Measurements from ENCODE around the gene GRAMD1C.
A peak's percentile ranks its signal among the peaks of the same experiment; 100 is the strongest.

GRAMD1C gene

GRCh38 chr3:113852506-113852905, 13.9 kb downstream of the GRAMD1C start:
- no peak for DNase-seq (ENCODE audit: low read depth)

DNA sequence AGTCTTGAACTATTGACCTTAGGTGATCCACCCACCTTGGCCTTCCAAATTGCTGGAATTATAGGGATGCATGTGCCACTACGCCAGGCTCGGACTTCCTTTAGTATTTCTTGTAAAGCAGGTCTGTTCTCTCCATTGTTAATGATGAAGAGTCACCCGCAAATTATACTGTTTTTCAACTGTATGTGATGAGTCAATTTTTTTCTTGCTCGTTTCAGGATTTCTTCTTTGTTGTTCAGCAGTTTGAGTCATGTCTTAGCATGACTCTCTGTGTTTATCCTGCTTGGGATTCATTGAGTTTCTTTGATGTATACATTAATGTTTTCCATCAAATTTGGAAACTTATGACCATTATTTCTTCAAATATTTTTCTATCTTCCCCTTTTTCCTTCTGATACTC, 28.9 kb downstream of the GRAMD1C start:
- no peak for DNase-seq (ENCODE audit: low read depth)

GRCh38 chr3:113873293-113873692, 34.7 kb downstream of the GRAMD1C start:
- DNase-seq (ENCODE audit: low read depth) = no peak

DNA sequence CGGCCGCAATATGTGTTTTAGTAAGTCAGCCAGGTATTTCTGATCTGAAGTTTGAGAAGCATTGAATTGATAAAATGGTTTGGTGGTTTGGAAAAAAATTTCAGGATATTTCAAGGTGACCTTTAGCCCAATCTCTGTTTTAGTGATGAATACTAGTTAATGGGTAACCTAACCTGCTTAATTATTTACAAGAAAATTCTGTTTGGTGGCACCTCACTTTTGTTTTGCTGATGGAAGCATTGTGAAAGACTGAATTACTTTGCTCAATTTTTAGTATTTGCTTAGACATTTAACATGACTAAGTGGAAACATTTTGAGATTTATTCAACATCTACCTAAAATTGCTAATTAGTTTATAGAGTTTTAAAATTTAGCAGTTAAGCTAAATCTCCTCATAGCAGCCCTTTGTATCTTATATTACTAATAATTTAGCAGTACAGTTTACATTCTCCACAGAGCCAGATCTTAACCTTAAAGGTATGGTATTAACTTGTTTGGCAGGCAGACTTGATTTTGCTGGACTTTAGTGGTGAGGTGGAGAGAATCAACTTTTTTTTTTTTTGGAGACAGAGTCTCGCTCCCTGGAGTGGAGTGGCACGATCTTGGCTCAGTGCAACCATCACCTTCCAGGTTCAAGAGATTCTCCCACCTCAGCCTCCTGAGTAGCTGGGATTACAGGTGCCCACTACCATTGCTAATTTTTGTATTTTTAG, 35.4 kb downstream of the GRAMD1C start:
- DNase-seq (ENCODE audit: low read depth) = no peak

DNA sequence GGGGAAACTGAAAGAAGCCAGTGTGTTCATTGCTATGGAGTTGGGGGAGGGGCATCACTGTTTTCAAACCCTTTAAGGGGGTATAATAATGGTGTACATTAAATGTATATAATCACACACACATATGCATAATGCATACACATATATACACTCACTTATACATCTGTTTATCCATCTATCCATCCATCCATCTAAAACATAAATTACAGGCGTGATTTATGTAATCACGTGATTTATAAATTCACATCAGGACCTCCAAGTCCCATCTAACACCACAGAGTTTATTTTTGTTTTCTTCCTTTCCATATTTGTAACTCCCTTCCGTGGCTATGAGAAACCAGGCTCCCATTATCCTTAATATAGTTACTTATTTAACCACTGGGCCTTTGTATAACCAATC, 39.8 kb downstream of the GRAMD1C start:
- no peak for DNase-seq (ENCODE audit: low read depth)

DNA sequence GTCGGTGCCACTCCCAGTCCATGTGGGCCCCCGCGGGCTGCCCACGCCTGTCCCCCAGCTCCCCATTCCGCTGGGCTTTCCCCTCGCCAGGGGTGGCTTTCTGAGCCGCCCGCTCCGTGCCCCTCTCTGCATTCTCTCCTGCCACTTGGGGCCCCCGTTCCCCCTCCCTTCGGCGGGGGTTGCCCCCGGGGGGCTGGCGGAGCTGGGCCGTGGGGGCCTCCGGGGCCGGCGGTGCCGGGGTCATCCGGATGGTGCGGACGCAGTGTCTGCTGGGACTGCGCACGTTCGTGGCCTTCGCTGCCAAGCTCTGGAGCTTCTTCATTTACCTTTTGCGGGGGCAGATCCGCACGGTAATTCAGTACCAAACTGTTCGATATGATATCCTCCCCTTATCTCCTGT, 46.5 kb downstream of the GRAMD1C start:
- DNase-seq (ENCODE audit: low read depth) = no peak

DNA sequence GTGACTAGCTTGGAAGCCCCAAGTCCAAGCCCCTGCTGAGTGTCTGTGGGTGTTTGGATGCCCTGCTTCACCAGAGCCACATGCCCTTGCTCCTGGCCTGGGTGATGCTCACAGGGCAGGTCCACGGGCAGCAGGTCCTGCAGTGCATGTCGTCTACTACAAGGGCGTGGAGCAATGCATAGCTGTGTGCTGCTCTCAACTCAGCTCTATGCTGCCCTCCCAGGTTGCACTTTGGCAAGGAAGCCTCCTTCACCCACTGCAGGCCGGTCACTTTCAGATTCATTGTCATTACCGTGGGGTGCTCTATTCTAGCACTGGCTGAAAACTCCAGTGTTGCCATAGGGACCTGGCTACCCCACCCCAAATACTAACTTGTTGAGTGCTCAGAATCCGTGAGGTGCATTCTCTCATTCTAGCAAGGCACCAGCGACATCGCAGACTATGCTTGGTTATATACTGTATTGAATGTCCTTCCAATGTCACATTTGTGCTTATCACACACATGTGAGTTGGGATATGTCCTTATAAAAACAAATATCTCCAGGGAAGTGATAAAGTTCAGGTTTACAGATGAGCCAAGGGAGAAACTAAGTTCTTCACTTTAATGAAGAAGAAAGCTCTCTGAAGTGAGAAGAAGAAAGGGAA, 51.8 kb downstream of the GRAMD1C start:
- no peak for DNase-seq (ENCODE audit: low read depth)

DNA sequence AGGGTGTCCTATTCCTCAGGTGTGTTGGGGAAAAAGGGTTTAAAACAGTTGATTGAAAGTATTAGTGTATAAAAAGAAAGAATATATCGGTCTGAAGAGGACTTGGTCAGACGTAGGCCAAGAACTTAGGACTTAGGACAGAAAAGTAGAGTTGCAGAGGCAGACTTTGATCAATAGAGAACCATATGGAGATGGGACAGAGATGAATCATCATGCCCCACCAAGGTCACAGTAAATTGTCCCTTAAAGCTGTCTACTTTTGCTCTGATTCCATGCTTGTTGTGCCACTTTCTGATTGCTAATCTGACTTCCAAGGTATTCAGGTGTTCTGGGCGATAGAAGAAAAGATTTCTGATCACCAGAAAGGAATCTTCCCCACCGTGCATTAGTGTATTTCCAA, 56.3 kb downstream of the GRAMD1C start:
- DNase-seq (ENCODE audit: low read depth) = no peak

DNA sequence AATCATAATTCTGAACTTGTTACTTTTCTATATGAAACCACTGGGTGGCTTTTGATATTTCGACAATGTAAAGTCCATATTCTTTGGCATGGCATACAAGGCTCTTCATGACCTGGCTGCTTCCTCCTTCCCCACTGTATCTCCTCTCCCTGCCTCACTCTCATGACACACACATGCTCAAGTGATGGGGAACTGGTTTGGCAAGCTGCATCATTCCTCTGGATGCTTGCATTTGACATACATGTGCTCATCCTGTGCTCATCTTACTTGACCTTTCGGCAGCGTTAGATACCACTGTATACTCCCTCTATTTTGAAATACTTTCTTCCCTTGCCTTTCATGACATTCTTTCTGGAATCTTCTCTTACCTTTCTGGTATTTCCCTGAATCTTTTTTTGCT, 57.4 kb downstream of the GRAMD1C start:
- DNase-seq (ENCODE audit: low read depth) = no peak

DNA sequence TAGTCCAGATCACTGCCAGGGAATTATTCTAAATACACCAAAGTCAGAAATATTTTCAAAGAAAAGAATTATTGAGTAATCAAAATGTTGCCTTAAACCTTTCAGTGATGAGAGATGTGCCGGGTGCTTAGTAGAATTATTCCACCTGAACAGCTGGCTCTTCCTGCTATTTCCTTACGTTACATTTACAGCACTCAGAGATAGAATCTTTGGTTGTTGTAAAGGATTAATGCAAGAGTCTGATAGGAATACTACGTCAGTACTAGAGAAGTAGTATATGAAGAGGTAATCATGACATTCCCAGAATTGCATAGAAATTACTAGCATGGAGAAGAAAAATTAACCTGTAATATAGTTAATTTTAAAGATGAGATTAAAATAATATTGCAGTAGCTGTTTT, 58.3 kb downstream of the GRAMD1C start:
- DNase-seq (ENCODE audit: low read depth) = no peak

- no peak for DNase-seq (ENCODE audit: low read depth)
Observed at GRCh38 chr3:113897373-113897777, 58.8 kb downstream of the GRAMD1C start.

DNA sequence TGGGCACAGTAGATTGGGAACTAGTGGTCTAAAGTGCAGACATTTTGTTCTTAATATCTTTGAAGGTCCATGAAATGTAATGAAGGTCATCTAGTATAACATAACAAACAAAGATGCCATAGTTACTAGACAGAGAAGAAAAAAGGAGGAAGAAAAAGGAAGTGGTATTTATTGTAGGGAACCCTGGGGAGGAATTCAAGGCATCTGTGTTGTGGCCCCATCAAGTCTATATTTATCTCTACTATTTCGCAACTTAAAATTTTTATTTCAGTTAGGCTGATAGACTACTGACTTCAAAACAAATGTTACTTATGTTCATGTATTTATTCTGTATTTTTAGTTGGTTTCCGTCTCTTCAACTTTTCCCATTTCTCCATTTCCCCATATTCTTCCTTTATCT, 60.3 kb downstream of the GRAMD1C start:
- DNase-seq (ENCODE audit: low read depth) = no peak

GRCh38 chr3:113906568-113907140, 68.1 kb downstream of the GRAMD1C start:
- no peak for DNase-seq (ENCODE audit: low read depth)

DNA sequence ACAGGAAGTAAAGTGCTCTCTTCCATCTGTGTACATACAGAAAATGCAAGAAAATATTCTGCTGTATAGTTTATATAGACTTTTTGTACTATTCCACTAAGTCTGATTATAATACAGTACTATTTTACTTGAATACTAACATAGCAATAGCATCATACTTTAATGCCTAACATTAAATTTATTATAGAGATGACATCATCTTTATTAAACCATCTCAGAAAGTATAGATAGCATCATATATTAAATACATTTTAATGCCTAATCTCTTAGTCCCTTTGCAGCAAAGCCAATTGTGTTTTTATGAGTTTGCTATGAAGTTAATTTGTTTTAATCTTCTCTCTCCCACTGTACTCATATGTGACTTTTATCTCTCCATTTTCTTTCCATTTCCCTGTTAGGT, 69.5 kb downstream of the GRAMD1C start:
- DNase-seq (ENCODE audit: low read depth) = no peak

GRCh38 chr3:113910966-113911365, 72.4 kb downstream of the GRAMD1C start:
- DNase-seq (ENCODE audit: low read depth) = no peak

DNA sequence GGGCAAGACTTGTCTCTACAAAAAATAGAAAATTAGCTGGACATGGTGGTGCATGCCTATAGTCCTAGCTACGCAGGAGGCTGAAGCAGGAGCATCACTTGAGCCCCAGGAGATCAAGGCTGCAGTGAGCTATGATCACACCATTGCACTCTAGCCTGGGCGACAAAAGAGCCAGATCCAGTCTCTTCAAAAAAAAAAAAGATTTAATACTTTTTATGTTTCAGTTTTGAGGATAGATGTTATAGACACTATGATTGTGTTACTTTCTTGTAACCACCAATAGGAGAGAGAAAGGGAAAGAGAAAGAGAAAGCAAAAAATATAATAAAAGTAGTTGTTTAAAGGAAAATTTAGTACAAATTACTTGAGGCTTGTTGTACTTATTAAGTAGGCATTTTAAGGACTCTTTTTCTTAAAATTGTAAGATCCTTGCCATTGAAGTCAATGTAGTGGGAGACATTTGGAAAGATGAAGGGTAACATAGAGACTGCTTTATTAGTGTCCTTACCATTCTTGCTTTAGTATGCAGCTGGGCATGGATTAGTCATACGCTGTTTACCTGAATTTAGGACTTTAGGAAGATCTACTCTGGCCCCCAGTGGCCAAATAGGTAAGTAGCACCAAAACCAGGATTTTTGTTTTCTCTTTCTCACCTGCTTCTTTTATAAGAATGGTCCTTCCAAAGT, 74.1 kb downstream of the GRAMD1C start:
- DNase-seq (ENCODE audit: low read depth) = no peak

DNA sequence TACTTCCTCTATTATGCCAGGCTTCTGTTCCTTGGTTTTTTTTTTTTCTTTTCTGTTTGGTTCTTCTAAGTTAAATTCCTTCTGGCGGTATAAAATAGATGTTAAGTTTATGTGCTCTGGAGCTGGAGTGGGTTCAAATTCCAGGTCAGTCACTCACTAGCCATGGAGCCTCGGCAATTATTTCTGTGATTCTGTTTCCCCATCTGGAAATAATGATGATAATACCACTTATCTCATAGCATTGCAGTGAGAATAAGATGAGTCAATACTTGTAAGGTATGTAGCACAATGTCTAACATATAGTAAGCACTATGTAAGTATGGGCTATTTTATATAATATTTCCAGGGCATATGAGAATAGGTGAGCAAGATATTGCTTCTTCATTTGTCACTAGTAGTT, 76.1 kb downstream of the GRAMD1C start:
- DNase-seq (ENCODE audit: low read depth) = no peak

DNA sequence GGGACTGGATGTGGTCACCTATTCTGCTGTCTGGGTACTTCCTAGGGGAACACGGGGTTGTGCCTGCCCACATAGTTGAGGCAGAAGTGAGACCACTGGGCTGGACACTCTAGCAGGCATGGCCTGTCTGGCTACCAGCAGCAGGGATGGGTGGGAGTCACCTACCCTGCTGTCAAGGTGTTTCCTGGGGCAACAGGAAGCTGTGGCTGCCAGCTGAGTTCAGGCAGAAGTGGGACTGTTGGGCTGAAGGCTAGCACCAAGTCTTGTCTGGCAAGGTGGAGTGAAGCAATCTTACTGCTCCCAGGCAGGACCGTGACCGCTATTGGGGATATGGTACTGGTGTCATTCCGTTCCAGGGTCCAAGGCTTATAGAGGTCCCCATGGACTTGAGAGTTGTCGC, 89.0 kb downstream of the GRAMD1C start:
- no peak for DNase-seq (ENCODE audit: low read depth)

DNA sequence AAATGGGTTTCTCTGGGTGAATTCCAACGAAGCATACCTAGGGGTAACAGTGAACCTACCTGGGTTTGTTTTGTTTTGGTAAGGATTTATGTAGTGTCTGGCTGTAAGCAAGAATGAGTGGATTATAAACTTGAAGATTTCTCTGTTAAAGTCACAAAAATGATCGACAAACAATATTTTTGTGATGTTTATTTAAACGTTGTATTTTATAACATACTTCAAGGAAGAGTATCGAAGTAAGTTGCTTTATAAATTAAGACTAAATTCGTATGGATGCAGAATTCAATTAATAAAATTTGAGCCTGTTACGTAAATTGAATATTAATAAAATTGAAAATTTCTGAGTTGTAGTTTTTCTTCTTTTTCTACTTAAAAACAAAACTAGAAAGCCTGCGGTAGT, 108.2 kb downstream of the GRAMD1C start:
- DNase-seq (ENCODE audit: low read depth) = no peak

DNA sequence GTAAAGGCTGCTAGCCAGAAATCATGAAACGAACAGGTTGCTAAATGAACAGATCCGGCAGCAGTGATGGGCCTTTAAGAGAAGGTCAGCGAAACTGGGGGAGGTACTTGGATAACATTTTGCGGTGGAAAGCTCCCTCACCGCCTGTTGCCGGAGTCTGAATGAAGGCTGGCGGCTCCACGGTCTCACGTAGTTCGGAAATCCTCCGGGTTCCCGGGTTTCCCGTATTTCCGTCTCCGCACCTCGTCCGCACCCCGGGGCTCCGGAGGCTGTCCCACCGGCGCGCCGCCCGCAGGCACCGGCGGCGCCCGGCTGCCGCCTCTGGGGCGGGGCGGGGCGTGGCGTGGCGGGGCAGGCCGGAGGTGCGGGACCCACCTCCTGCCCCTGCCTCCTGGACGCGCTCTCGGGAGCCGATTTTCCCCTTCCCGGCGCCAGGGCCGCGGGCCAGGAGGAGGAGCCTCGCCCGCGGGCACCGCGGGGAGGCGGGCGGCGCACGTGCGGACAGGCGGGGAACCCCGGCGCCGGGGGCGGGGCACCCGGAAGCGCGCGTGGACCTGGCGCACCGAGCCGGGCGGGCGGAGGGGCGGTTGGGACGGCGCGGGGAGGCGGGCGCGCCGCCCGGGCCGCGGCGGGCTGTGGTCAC, 108.9 kb downstream of the GRAMD1C start, which contains the start of gene ZDHHC23:
ZDHHC23 (plus strand) TSS at position 642 of the 643 bp plus-strand sequence. CDS start 790 bp downstream, outside the sequence.
- peak; percentile 27 for DNase-seq (ENCODE audit: low read depth)

DNA sequence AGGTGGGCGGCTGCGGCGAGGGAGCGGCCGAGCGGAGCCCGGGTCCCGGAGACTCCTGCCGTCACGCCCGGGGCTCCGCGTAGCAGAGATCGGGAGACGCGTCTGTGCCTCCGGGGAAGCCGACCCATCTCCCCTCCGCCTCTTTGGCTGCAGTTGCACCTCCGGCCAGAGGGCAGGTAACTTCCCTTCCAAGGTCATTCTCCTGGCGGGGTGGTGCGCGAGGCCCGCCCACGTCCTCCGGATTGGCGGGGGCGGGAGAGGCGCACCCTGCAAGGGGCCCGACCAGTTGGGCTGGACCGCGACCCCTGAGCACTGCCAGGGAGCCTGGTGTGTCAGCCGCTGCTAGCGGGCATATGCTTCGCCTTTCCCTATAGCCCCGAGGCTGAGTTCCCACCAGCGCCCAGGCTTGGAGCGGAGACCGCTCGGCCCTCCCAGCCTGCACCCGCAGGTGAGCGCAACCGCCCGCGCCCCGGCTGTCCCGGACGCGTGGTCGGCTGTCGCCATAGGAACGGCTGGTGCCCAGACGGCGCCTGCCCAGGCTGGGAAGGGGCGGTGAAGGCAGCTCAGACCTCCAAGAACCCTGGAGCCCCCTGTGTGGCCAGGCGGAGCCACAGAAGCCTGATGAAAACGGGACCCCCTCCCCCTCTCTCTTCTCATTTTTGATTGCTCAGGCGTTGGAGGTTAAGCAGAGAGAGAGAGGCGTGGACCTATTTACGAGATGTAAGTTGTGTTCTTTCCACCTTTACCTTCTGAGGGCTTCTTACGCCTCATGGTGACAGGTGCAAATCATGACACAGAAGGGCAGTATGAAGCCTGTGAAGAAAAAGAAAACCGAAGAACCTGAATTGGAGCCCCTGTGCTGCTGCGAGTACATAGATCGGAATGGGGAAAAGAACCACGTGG, 109.7 kb downstream of the GRAMD1C start:
- DNase-seq (ENCODE audit: low read depth) = no peak
